ENCODE measurements around the gene SLC30A9. TPM values are rescaled to one million over a fixed set of nuclear protein-coding genes. Genes with fewer than 3 reads are reported as not detected.

The SLC30A9 gene
- total RNA-seq, 1 donor from 2014 or later, result 33.4 TPM

DNA sequence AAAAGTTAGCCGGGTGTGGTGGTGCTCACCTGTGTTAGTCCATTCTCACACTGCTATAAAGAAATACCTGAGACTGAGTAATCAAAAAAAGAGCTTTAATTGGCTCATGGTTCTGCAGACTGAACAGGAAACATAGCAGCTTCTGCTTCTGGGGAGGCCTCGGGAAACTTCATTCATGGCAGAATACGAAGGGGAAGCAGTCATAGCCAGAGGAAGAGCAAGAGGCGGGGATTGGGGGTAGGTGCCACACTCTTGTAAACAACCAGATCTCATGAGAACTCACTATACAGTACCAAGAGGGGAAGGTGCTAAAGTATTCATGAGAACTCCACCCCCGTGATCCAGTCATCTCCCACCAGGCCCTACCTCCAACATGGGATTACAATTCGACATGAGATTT, 98.1 kb downstream of the SLC30A9 start:
- intact Hi-C loops (cut with micrococcal nuclease), result no loop called here
- CTCF ChIA-PET, result no interaction called here
- H3K27ac Mint-ChIP-seq, result no peak overlapping the region

DNA sequence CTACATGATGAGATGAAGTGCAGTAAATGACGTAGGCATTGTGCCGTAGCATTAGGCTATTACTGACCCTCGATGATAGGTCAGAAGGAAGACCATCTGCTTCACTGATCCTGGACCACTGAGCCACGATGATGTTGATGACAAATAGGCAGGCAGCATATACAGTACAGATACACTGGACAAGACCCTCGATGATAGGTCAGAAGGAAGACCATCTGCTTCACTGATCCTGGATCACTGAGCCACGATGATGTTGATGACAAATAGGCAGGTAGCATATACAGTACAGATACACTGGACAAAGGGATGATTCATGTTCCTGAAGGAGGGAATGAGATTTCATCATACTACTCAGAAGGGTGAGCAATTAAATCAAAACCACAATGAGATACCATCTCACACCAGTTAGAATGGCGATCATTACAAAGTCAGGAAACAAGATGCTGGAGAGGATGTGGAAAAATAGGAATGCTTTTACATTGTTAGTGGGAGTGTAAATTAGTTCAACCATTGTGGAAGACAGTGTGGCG, 111.2 kb downstream of the SLC30A9 start:
- ATAC-seq (ENCODE audit: low read depth) (no peak), DNase-seq (no peak)
- TF ChIP-seq, protein P1, sequence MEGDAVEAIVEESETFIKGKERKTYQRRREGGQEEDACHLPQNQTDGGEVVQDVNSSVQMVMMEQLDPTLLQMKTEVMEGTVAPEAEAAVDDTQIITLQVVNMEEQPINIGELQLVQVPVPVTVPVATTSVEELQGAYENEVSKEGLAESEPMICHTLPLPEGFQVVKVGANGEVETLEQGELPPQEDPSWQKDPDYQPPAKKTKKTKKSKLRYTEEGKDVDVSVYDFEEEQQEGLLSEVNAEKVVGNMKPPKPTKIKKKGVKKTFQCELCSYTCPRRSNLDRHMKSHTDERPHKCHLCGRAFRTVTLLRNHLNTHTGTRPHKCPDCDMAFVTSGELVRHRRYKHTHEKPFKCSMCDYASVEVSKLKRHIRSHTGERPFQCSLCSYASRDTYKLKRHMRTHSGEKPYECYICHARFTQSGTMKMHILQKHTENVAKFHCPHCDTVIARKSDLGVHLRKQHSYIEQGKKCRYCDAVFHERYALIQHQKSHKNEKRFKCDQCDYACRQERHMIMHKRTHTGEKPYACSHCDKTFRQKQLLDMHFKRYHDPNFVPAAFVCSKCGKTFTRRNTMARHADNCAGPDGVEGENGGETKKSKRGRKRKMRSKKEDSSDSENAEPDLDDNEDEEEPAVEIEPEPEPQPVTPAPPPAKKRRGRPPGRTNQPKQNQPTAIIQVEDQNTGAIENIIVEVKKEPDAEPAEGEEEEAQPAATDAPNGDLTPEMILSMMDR (IDR thresholded peaks at IDR 0.05), result no peak
- POLR2A ChIA-PET, result no interaction called here
- CTCF ChIA-PET, result no interaction called here
- peaks cover 14% of the 10 kb centered on the region for H3K36me3 Mint-ChIP-seq (ENCODE audit: low read depth)
- intact Hi-C loops (cut with micrococcal nuclease), result no loop called here
- peaks cover 4% of the 10 kb centered on the region for H3K9me3 Mint-ChIP-seq
- no peak overlapping the region for H3K27ac Mint-ChIP-seq
- H3K4me3 Mint-ChIP-seq, result no peak overlapping the region
- H3K4me1 Mint-ChIP-seq, result no peaks in the 10 kb centered on the region
- H3K27me3 Mint-ChIP-seq, result no peaks in the 10 kb centered on the region

More for the DNA sequence above, 98.1 kb downstream of the SLC30A9 start:
- TF ChIP-seq, protein P1 (IDR thresholded peaks at IDR 0.05), result no peak
- Mint-ChIP-seq H3K27me3 (no peaks in the 10 kb centered on the region), H3K36me3 (ENCODE audit: low read depth) (peaks cover 30% of the 10 kb centered on the region), H3K9me3 (no peaks in the 10 kb centered on the region), H3K4me3 (no peak overlapping the region), H3K4me1 (no peaks in the 10 kb centered on the region)
- ATAC-seq (ENCODE audit: low read depth) (no peak), DNase-seq (no peak)
- POLR2A ChIA-PET, result no interaction called here

DNA sequence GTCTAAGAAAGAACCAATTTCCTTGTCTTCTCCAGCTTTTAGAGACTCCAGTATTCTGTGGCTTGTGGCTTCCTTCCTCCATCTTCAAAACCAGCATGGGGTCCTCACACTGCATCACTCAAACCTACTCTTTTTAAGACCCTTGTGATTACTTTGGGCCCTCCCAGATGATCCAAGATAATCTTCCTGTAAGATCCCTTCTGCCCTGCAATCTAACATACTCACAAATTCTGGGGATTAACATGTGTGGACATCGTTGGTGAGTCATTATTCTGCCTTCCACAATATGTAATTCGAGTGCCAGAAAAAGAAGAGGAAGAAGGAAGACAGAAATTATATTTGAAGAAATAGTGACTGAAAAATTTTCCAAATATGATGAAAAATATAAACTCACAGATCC, 114.2 kb downstream of the SLC30A9 start:
- ChIA-PET CTCF (no interaction called here), POLR2A (no interaction called here)
- intact Hi-C loops (cut with micrococcal nuclease), result no loop called here
- Mint-ChIP-seq H3K27me3 (no peaks in the 10 kb centered on the region), H3K27ac (no peak overlapping the region), H3K4me3 (no peak overlapping the region), H3K4me1 (no peaks in the 10 kb centered on the region), H3K9me3 (peaks cover 9% of the 10 kb centered on the region), H3K36me3 (ENCODE audit: low read depth) (peaks cover 21% of the 10 kb centered on the region)
- no peak for ATAC-seq (ENCODE audit: low read depth)
- TF ChIP-seq, protein P1 (IDR thresholded peaks at IDR 0.05), result no peak
- DNase-seq, result no peak

DNA sequence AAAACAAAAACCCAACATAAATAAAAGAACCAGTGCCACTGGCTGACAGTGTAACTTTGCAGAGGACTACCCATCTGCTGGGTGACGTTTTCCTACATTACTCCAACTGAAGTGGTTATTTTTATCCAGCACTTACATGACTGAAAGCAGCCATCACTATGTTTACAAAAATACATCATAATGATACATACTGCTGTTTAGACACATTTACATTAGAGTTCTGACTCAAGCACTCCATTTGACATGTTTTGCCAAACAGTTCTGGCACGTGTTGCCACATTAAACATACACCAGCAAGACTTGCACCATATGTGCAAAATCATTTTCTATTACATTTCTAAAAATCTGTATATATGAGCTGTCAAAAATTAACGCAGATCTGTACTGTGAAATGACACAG, 122.5 kb downstream of the SLC30A9 start:
- Mint-ChIP-seq H3K9me3 (peaks cover 6% of the 10 kb centered on the region), H3K27ac (no peak overlapping the region), H3K27me3 (no peaks in the 10 kb centered on the region), H3K4me1 (no peaks in the 10 kb centered on the region), H3K36me3 (ENCODE audit: low read depth) (peaks cover 66% of the 10 kb centered on the region), H3K4me3 (no peak overlapping the region)
- POLR2A ChIA-PET, result no interaction called here
- intact Hi-C loops (cut with micrococcal nuclease), result loop anchor here (10.0 kb wide), 1 partner anchor 168 kb away; no protein-coding TSS in a partner anchor
- no peak for ATAC-seq (ENCODE audit: low read depth)
- TF ChIP-seq, protein P1 (IDR thresholded peaks at IDR 0.05), result no peak
- CTCF ChIA-PET, result no interaction called here
- DNase-seq, result no peak

DNA sequence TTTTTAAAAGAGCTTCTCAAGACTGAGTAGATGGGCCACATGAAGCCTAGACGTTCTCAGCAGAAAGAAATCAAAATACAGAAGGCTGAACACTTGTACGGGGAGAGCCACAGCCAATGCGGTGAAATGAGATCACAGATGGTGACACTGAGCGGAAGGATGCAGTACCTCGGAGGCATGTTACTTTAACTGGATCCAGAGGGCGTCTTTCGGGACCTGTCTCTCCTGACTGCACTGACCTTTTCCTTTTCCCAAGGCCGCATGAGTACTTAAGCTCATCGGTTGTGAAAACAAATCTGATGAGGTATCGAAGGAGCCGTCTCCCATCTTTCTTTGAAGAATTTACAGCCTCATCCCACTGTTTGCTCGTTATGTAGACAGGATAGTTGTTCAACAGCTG, 129.6 kb downstream of the SLC30A9 start:
- TF ChIP-seq, protein P1 (IDR thresholded peaks at IDR 0.05), result no peak
- H3K36me3 Mint-ChIP-seq (ENCODE audit: low read depth), result peaks cover 90% of the 10 kb centered on the region
- H3K9me3 Mint-ChIP-seq, result no peaks in the 10 kb centered on the region
- ChIA-PET POLR2A (no interaction called here), CTCF (no interaction called here)
- no peaks in the 10 kb centered on the region for H3K27me3 Mint-ChIP-seq
- intact Hi-C loops (cut with micrococcal nuclease), result loop anchor here (10.0 kb wide), 1 partner anchor 175 kb away; no protein-coding TSS in a partner anchor
- H3K27ac Mint-ChIP-seq, result no peak overlapping the region
- DNase-seq (no peak), ATAC-seq (ENCODE audit: low read depth) (no peak)
- H3K4me3 Mint-ChIP-seq, result no peak overlapping the region
- no peaks in the 10 kb centered on the region for H3K4me1 Mint-ChIP-seq
